Forelimb muscle (tissue), 1 donor: ENCODE data around the gene MTX3. TPM values are rescaled to one million over a fixed set of nuclear protein-coding genes. Genes with fewer than 3 reads are reported as not detected.

ENCODE experiments used
- DNase-seq: peaks from one replicate; pipeline ENCODE4 v3.0.0-alpha.2; 2013; ENCODE audit warnings: low read depth
- polyA plus RNA-seq: library from polyadenylated mRNA; unstranded; fragments of 120-200 nt; gene quantifications from one replicate; pipeline ENCODE4 v1.2.1, GENCODE V29; 2013; ENCODE audit not compliant: insufficient read length

MTX3 gene
- polyA plus RNA-seq, result 11.9 TPM

GRCh38 chr5:79990598-79991507 lies at the start of gene MTX3:
Gene MTX3, minus strand, starts transcription at chr5:79991262. Its CDS starts 24 bp downstream, at chr5:79991238.
- DNase-seq, result peak; percentile 46

- DNase-seq, result no peak
These were observed 48.6 kb upstream of the MTX3 start for GRCh38 chr5:80039650-80040049.

GRCh38 chr5:80037366-80037765 lies 46.3 kb upstream of the MTX3 start:
- no peak for DNase-seq

- no peak for DNase-seq
These were observed 45.6 kb upstream of the MTX3 start for GRCh38 chr5:80036615-80037014.

- DNase-seq, result no peak
These were observed 44.8 kb upstream of the MTX3 start for GRCh38 chr5:80035839-80036238.

- DNase-seq, result no peak
These were observed 44.1 kb upstream of the MTX3 start, which contains the start of gene THBS4 for GRCh38 chr5:80034962-80035821. Gene THBS4, plus strand, starts transcription at chr5:80035348. Its CDS starts 190 bp downstream, at chr5:80035538.

GRCh38 chr5:80034559-80034958 lies 43.5 kb upstream of the MTX3 start:
- no peak for DNase-seq

- DNase-seq, result no peak
These were observed 42.5 kb upstream of the MTX3 start for GRCh38 chr5:80033513-80033912.

GRCh38 chr5:80031109-80031508 lies 40.0 kb upstream of the MTX3 start:
- DNase-seq, result no peak

GRCh38 chr5:80026841-80027240 lies 35.8 kb upstream of the MTX3 start:
- DNase-seq, result no peak

GRCh38 chr5:80025069-80025468 lies 34.0 kb upstream of the MTX3 start:
- DNase-seq, result no peak

- no peak for DNase-seq
These were observed 19.8 kb upstream of the MTX3 start for GRCh38 chr5:80010754-80011392.

GRCh38 chr5:80008995-80009765 lies 18.1 kb upstream of the MTX3 start:
- DNase-seq, result peak; percentile 43

GRCh38 chr5:80002677-80003076 lies 11.6 kb upstream of the MTX3 start:
- no peak for DNase-seq

- no peak for DNase-seq
These were observed 8.7 kb upstream of the MTX3 start for GRCh38 chr5:79999722-80000121.

GRCh38 chr5:79992891-79993657 lies 2.0 kb upstream of the MTX3 start:
- no peak for DNase-seq

GRCh38 chr5:79990205-79990597 lies 861 bp downstream of the MTX3 start:
- DNase-seq, result no peak

- DNase-seq, result no peak
These were observed 4.8 kb downstream of the MTX3 start for GRCh38 chr5:79986260-79986659.

- no peak for DNase-seq
These were observed 5.8 kb downstream of the MTX3 start for GRCh38 chr5:79985288-79985687.

- DNase-seq, result no peak
These were observed 6.7 kb downstream of the MTX3 start for GRCh38 chr5:79984363-79984762.
